GM18951 (cell line): ENCODE results near the gene KAZN.

Source experiments
- POLR2A ChIP-seq: IDR thresholded peaks from 4 replicates; pipeline ENCODE4 v1.6.1; 2011; ENCODE audit warnings: mild to moderate bottlenecking; ENCODE audit not compliant: insufficient read length, insufficient read depth; ENCODE audit errors: extremely low read depth
- in situ Hi-C: fragments of 300-500 bp; cut with MboI; formaldehyde crosslinking; loops from one replicate; pipeline ENCODE4 v1.12.0; 2022; ENCODE audit warnings: low sequenced_read_pairs, mixed read lengths, inconsistent platforms; ENCODE audit not compliant: unreplicated experiment

Gene KAZN

DNA sequence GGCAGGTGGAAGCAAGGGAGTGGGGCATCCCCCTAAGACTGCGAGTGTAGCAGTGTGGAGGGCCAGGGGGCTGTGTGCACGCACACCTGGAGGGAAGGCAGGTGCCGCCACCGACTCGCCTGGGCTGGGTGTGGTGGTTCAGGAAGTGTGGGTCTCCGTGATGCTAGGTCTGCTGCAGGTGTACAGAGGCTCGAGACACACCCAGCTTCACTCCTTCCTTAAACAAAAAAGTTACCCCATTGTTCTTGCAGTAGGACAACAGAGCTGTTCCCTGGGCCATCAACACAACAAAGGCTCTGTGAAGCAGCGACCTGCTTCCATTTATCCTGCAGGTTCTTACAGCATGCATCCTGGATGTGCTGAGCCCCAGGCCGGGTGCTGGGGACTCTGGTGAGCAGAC is 454.7 kb downstream of the KAZN start:
- TF ChIP-seq POLR2A: no peak
- in situ Hi-C loops: no loop called here

DNA sequence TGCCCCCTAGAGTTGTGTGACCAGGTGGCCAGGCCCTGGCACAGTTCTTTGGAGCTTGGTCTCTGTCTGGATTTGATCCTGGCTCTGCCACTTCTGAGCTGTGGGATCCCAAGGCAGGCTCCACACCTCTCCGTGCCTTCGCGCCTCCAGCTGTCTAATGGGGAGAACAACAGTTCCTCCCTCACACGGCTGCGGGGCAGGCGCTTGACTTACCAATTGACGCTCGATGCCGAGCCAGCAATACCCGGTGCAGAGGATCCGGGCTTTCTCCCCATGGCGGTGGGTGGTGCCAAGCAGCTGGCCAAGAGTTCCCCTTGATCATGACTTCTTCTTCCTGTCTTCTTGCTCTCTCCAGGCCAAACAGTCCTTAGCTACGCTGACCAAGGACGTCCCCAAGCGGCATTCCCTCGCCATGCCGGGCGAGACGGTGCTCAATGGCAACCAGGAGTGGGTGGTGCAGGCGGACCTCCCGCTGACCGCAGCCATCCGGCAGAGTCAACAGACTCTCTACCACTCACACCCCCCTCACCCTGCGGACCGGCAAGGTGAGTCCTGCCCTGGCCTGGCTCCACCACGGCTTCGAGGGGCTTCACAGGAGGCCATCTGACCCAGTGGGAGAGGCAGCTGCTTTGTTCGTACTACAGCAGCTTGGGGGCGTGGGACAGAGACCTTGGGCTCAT is 457.4 kb downstream of the KAZN start:
- no peak for TF ChIP-seq POLR2A
- in situ Hi-C loops: no loop called here

DNA sequence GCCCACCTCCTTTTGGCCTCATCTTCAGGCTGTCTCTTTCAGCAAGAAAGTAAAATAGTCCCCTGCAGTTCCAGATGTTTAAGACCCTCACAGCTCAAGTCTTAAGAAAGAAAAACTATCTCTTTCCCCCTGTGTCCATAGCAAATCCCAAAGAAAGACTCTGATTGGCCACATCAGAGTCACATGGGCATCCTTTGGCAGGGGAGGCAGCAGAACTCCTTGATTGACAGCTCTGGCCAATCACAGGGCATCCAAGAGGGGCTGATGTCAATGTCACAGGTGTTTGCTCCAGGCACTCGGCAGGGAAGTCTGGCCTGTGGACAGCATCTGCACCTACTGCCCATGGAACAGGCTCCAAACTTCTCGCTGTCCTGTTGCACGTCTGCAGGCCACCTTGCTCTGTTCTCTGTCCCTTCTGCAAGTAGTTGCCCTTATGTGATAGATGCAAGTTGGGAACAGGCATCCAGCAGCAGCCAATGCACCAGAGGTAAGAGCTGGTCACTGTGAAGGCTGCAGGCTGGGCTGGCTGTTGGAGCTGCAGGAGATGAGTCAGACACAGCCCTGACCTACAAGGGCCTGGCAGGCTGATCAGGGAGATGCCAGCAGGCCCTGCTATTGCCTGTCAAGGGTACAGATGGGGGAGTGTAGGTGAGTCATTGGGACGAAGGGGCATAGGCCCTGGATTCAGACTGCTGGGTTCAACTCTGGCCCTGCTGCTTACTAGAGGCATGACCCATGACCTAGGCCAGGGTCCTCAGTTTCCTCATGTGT is 458.2 kb downstream of the KAZN start:
- in situ Hi-C loops: no loop called here
- no peak for TF ChIP-seq POLR2A

DNA sequence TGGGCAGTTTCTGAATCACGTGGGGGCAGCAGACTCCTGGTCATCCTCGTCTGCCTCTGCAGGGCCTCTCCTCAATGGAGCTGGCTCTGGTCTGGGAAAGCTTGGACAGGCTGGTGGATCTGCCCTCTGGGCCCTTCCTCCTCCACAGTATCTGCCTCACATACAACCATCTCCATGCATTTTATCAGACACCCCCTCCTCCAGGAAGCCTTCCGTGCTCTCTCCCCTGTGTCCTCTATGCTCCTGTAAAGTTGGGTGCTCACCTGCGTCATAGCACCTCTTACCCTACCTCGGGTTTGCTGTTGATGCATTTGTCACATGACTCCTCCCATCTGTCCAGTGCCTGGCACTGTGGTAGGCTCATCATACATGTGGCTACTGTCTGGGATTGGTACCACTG is 459.3 kb downstream of the KAZN start:
- no peak for TF ChIP-seq POLR2A
- in situ Hi-C loops: no loop called here

DNA sequence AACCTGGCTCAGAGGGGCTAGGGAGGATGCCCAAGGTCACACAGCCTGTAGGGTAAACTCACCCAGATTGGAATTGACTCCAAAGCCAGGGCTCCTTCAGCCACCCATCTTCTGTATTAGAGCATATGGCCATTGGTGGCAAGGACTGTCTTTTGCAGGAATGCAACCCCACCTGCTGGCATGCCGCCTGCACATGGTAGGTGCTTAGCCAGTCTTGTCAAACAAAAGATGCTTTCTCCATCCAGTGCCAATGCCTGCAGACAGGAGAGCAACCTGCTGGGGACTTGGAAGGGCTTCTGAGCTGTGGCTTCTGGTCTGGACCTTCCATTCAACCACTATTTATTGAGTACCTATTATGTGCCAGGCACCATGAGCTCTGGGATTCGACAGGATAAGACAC is 459.8 kb downstream of the KAZN start:
- no peak for TF ChIP-seq POLR2A
- in situ Hi-C loops: no loop called here

DNA sequence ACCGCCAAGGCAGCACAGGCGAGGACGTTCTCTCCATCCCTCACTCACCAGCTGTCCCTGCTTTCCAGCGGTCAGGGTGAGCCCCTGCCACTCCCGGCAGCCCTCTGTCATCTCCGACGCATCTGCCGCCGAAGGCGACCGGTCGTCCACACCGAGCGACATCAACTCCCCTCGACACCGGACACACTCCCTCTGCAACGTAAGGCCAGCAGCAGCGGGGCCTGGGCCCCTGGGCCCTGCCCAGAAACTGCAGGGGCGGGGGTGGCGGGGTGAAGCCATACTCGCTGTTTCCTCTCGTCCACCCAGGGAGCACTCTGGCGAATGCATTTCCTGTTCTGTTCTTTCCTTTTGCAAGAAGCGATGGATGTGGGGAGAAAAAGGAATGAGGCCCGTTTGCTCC is 461.6 kb downstream of the KAZN start:
- in situ Hi-C loops: no loop called here
- no peak for TF ChIP-seq POLR2A

DNA sequence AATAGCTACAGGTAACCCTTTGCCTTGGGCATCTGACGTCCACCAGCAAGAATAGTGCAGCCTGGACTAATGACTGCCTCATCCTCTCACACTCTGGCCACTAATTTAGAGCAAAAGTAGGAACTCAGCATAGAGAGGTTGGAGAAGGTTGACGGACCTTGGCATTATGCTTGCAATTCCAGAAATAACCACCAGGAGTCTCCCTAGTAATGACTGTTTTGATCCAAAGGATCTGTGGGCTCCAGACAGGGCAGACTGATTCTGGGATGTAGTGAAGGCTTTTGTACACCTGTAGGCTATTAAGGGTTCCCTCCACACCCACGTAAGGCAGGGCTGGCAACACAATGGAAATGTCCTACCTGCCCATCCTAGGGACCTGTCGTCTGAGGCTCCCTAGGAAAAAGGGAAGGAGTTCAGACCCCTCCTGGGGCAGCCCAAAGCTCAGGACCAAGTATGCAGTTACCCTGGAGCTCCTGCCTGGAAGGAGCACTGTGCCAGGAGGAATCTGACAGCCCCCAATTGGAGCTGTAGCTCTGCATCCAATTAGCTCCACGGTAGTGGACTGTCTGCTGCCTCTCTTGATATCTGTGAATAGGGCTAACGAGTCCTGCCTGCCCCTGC is 464.1 kb downstream of the KAZN start:
- in situ Hi-C loops: no loop called here
- no peak for TF ChIP-seq POLR2A

DNA sequence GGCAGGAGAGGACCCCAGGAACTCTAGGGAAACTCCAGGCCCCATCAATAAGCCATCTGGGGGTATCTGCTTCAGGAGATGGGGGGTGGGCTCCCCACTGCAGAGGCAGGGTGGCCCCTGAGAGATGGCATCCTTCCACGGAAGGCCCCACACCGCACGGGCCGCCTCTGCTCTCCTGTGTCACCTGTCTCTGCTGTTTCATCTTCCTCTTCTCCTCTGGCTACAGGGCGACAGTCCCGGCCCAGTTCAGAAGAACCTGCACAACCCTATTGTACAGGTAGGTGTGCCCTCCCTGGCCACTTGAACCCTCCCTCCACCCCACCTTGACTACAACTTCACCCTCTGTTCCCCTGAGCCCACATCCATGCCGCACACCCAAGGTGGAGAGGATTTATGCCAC is 464.9 kb downstream of the KAZN start:
- TF ChIP-seq POLR2A: no peak
- in situ Hi-C loops: no loop called here

DNA sequence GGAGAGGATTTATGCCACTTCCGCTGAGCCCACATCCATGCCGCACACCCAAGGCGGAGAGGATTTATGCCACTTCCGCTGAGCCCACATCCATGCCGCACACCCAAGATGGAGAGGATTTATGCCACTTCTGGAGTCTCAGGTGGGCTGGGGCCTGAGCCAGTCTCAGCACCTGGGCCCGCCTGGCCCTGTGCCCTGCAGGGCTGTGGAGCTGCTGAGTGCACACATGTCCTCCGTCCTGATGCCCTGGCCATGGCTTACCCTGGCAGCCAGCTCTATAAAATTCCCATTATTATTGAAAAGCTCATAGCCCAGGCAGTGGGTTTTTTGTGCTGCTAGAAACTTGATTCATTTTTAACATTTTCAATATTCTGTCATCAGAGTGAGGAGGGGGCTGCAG is 465.3 kb downstream of the KAZN start:
- no peak for TF ChIP-seq POLR2A

DNA sequence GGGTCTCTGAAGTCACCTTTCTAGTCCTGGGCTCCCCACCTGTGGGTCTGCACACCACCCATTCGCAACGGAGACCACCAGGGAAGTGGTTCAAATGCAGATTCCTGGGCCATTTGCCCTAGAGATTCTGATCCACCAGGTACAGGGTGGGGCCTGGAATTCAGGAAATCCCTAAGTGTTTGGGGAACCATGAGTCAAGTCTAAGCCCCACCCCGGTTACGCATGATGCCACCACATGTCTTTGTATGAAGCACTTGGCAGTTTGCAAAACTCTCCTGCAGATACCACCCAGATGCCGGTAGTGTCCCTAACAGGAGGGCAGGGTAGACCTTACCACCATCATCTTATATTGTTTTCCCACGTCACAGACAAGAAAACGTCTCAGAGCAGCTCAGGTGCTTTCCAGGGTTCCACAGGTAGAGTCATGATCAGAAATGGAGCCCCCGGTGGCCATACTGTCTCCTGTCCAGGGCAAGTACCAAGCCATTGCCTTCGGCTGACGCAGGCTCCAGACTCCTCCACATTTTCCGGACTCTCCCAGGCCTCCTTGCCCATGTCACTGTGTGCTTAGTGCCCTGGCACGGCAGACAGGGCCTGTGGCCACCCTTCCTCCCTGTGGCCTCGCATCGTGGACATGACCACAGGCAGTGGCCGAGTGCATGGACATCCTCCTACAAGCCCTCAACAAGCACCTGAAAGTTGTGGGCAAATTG is 465.9 kb downstream of the KAZN start:
- in situ Hi-C loops: no loop called here
- no peak for TF ChIP-seq POLR2A

More for the DNA sequence above, 465.3 kb downstream of the KAZN start:
- in situ Hi-C loops: no loop called here

DNA sequence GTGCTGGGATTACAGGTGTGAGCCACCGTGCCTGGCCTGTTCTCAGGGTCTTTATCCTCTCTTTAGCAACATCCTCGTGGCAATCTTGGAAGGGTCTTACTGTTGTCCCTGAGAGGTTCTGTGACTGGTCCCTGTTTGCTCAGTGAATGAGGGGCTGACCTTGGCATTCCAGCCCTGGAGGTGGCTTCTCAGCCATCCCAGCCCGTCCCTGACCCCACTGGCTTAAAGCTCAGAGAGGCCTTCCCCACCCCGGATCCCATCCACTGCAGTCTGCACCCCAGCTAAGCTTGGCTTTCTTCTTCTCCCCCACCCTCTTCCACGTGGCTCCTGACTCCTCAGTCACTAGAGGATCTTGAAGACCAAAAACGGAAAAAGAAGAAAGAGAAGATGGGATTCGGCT is 466.8 kb downstream of the KAZN start:
- in situ Hi-C loops: no loop called here
- TF ChIP-seq POLR2A: no peak

DNA sequence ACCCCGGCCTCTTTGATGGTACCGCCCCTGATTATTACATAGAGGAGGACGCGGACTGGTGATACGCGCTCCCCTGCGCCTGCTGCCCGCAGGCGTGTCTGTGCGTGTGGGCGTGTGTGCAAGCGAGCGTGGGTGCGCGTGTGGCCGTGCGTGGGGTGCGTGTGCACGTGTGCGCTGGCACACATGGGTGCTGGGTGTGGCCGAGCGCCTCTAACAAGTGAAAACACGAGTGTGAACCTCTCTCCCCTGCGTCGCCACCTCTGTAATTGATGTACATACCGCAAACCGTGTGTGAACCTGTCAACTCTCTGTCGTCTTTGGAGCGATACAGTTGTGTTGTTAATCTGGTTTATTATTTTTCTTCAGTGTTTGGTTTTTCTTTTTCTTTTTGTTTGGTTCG is 467.3 kb downstream of the KAZN start:
- TF ChIP-seq POLR2A: no peak
- in situ Hi-C loops: no loop called here

DNA sequence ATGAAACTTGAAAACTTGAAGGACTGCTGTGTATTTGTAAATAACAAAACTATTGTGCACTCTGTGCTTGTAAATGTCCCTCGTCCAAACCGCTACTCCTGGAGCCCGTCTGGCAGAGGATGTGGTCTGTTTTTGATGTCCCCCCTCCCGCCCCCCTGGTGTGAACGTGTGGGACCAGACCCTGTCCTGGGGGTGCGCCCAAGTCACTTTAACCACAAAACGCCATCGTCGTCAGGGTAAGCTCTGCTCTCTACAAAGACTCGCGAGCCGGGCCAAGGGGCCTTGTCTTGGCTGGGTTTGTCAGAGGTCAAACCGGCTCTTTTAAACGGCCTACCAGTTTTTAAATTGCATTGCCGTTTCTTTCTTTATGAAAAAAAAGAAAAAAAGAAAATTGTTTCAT is 467.7 kb downstream of the KAZN start:
- no peak for TF ChIP-seq POLR2A
- in situ Hi-C loops: no loop called here

DNA sequence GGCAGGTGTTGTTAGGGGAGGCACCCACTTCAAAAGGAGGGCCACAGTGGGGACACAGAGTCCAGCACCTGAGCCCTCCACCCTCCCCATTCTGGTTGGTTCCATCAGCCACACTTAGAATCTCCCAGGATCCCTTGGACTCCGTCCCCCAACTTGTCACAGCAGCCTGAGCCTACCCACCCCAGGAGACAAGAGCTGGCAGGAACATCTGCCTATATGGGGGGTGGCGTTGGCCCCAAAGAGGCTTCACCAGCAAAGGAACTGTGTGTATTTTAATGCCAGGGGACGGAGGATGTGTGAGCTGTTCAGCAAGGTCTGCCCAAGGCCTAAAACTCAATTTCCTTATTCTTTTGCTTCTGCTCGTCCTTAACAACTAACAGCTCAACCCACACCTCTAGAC is 468.7 kb downstream of the KAZN start:
- in situ Hi-C loops: no loop called here
- TF ChIP-seq POLR2A: no peak

DNA sequence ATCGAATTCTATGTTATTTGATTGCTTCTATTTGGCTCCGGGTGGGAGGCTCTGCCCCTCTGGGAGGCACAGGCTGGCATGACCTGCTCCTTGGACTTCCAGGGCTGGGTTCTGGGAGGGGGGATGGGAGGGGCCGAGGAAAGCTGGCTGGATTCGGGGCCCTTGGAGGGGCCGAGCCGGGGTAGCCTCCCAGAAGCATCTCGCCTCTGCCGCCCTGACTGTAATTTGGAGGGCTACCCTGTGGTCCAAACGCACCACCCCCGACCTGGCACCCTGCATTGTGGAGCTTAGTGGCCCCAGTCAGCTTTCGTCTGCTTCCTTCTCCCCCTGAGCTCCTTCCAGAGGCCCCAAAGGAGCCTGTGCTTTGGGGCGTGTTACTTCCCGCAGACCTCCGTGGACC is 469.7 kb downstream of the KAZN start:
- TF ChIP-seq POLR2A: no peak
- in situ Hi-C loops: no loop called here
